K562 (cell line): ENCODE measurements around the gene TBC1D1. TPM values are rescaled to one million over a fixed set of nuclear protein-coding genes. Genes with fewer than 3 reads are reported as not detected.

Experiments used
- ATAC-seq: fragments of 200-7000 bp; cut with Tn5 transposase; 3 replicates; pipeline ENCODE4 v1.9.1; 2020; ENCODE audit warnings: moderate library complexity
- BruUV-seq: library from RNA; stranded (reverse); fragments of 400-500 nt; replicated peaks from 2 replicates; lab custom pipeline; 2021; lab: Mats Ljungman, UMichigan
- CTCF ChIA-PET: fragments of 300-600 bp; formaldehyde crosslinking; extraction: SDS; loops from one replicate; lab custom pipeline; 2021; ENCODE audit warnings: low intra/inter-chr PET ratio; lab: Yijun Ruan, JAX
- POLR2A ChIA-PET: fragments of 300-600, 350-650 bp; sonication (Branson Sonifier 250); formaldehyde crosslinking; extraction: SDS; loops from one replicate; lab custom pipeline; 2021; ENCODE audit warnings: antibody characterized with exemption, inconsistent platforms; lab: Yijun Ruan, JAX
- DNase-seq, 4 experiments: peaks; one replicate each; pipeline versions ENCODE4 v3.0.0 to v3.0.0-alpha.2; 2011 to 2018; ENCODE audit warnings: low spot score in 3 of 4, mixed read lengths in 3 of 4; ENCODE audit errors: extremely low read depth in 1 of 4
- FAIRE-seq: peaks from 2 replicates; lab custom pipeline; 2011; peaks lifted over from hg19 to GRCh38; lab: Jason Lieb, UNC
- H2AFZ ChIP-seq: 2 replicates; pipeline ENCODE4 v1.6.0; 2011; ENCODE audit warnings: low read depth, low read length, control low read depth, inconsistent platforms
- H3K27ac ChIP-seq: fragments of 200-600 bp; 3 replicates; pipeline ENCODE4 v1.8.0; 2011; ENCODE audit warnings: low read depth, mild to moderate bottlenecking, control low read depth, inconsistent platforms, low read length, moderate library complexity, mixed read lengths; ENCODE audit errors: extremely low read depth
- H3K27me3 ChIP-seq, 2 experiments: fragments of 300-600 bp in 1 of 2; 2 replicates in 1 of 2; 3 replicates in 1 of 2; pipeline versions ENCODE4 v1.6.0 to v1.8.0; 2011; ENCODE audit warnings: inconsistent platforms in 2 of 2, low read length in 2 of 2, mild to moderate bottlenecking in 1 of 2, mixed read lengths in 1 of 2, moderate library complexity in 1 of 2; ENCODE audit not compliant: control insufficient read depth in 2 of 2, insufficient read depth in 2 of 2
- H3K36me3 ChIP-seq: fragments of 300-600 bp; 3 replicates; pipeline ENCODE4 v1.8.0; 2011; ENCODE audit warnings: mild to moderate bottlenecking, low read length, inconsistent platforms; ENCODE audit not compliant: control insufficient read depth, insufficient read depth
- H3K4me1 ChIP-seq, 2 experiments: fragments of 200-600 bp in 1 of 2; replicated peaks in 1 of 2; 2 replicates in 1 of 2; 3 replicates in 1 of 2; pipeline versions ENCODE4 v1.5.1 to v1.8.0; 2011; ENCODE audit warnings: inconsistent platforms in 2 of 2, low read length in 2 of 2, mild to moderate bottlenecking in 1 of 2, mixed read lengths in 1 of 2, moderate library complexity in 1 of 2; ENCODE audit not compliant: control insufficient read depth in 2 of 2, insufficient read depth in 2 of 2
- H3K4me2 ChIP-seq: 2 replicates; pipeline ENCODE4 v1.6.1; 2011; ENCODE audit warnings: low read length, control low read depth, inconsistent platforms, mixed read lengths; ENCODE audit not compliant: insufficient read depth
- H3K4me3 ChIP-seq: fragments of 200-600 bp; sonication (generic), shearing (Covaris generic); 2 replicates; pipeline ENCODE4 v1.5.1; 2016; ENCODE audit warnings: control low read depth, inconsistent platforms
- H3K79me2 ChIP-seq: fragments of 200-600 bp; 3 replicates; pipeline ENCODE4 v1.8.0; 2011; ENCODE audit warnings: low read length, inconsistent platforms; ENCODE audit not compliant: control insufficient read depth, insufficient read depth
- H3K9ac ChIP-seq, 2 experiments: 2 replicates each; pipeline versions ENCODE4 v1.6.0 to v1.6.1; 2011; ENCODE audit warnings: low read depth in 2 of 2, low read length in 2 of 2, control low read depth in 1 of 2, inconsistent platforms in 1 of 2, mild to moderate bottlenecking in 1 of 2, mixed read lengths in 1 of 2; ENCODE audit not compliant: insufficient read depth in 1 of 2
- H3K9me1 ChIP-seq: one replicate; pipeline ENCODE4 v1.6.0; 2011; ENCODE audit warnings: inconsistent platforms, mild to moderate bottlenecking, low read length, moderate library complexity; ENCODE audit not compliant: control insufficient read depth, insufficient read depth
- H3K9me3 ChIP-seq: replicated peaks from 2 replicates; pipeline ENCODE4 v1.5.1; 2011; ENCODE audit warnings: low read depth, low read length, inconsistent platforms; ENCODE audit not compliant: control insufficient read depth, insufficient read depth
- H4K20me1 ChIP-seq: replicated peaks from 2 replicates; pipeline ENCODE4 v1.6.1; 2011; ENCODE audit warnings: low read length, inconsistent platforms, mixed read lengths; ENCODE audit not compliant: control insufficient read depth, insufficient read depth
- CEBPB ChIP-seq: fragments of 450-650 bp; IDR thresholded peaks from 2 replicates; pipeline ENCODE4 v1.6.1; 2016; ENCODE audit warnings: missing genetic modification characterization, missing compliant biosample characterization
- GABPB1 ChIP-seq: sonication (generic); formaldehyde crosslinking; IDR thresholded peaks from 2 replicates; pipeline ENCODE4 v1.8.0; 2022; ENCODE audit warnings: mild to moderate bottlenecking, missing genetic modification reagents
- JUN ChIP-seq, 2 experiments: sonication (generic) in 1 of 2; formaldehyde crosslinking in 1 of 2; IDR thresholded peaks; 2 replicates each; pipeline versions ENCODE4 v1.6.1 to v1.8.0; 2012 to 2022; ENCODE audit warnings: borderline replicate concordance in 2 of 2, mild to moderate bottlenecking in 2 of 2, improper control_type of control experiment in 1 of 2, low read depth in 1 of 2, low read length in 1 of 2, missing genetic modification reagents in 1 of 2
- NFIC ChIP-seq: fragments of 450-650 bp; IDR thresholded peaks from 2 replicates; pipeline ENCODE4 v1.6.1; 2017; ENCODE audit warnings: mild to moderate bottlenecking, inconsistent platforms
- ZNF134 ChIP-seq: fragments of 250-450 bp; sonication (Bioruptor Pico); conservative IDR thresholded peaks from 2 replicates; pipeline ENCODE4 v1.4.0; 2020
- WGBS: fragments of 100-300 bp; shearing (Covaris generic); methylation state at CpG from one replicate; pipeline ENCODE4 v1.1.6; 2016; ENCODE audit warnings: low coverage, mixed read lengths; ENCODE audit not compliant: insufficient coverage; ENCODE audit errors: missing lambda C conversion rate; 5-methylcytosine and 5-hydroxymethylcytosine counted together
- in situ Hi-C: fragments of 300-500 bp; cut with MboI; formaldehyde crosslinking; loops from 4 replicates; pipeline ENCODE4 v1.15.0; 2018; ENCODE audit warnings: inconsistent platforms, mixed read lengths
- intact Hi-C: fragments of 100-400 bp; cut with micrococcal nuclease; formaldehyde crosslinking; loops from 2 replicates; pipeline ENCODE4 v1.14.2; 2022
- polyA plus RNA-seq, 8 experiments: library from polyadenylated mRNA; depleted of rRNA in 4 of 8; stranded (reverse) in 5 of 8; unstranded in 3 of 8; fragments of >200 nt; fragmentation: Nextera tagmentation in 2 of 8; fragmentation: Illumina TruSeq in 1 of 8; extraction: Ambion mirVana in 2 of 8; extraction: Trizol in 1 of 8; gene quantifications; 2 replicates each; pipeline versions ENCODE4 v1.2.1 to v1.2.3, GENCODE V29; 2011 to 2014; ENCODE audit warnings: inconsistent platforms in 1 of 8, missing spikeins in 1 of 8
- total RNA-seq, 7 experiments: library from RNA; depleted of rRNA in 6 of 7; stranded (reverse); fragments of >200 nt in 6 of 7; fragmentation: Illumina TruSeq in 2 of 7; extraction: Trizol in 2 of 7; gene quantifications; 2 replicates each; pipeline versions ENCODE4 v1.2.1 to v1.2.3, GENCODE V29; 2011 to 2021; ENCODE audit warnings: low replicate concordance in 1 of 7

TBC1D1 gene
- total and polyA plus RNA-seq, 9 of the 15 experiments (the other 6 are each of a cell fraction or from before 2014, with no cell fraction given), result 0.59 to 14.2 (median 8.8) TPM

GRCh38 chr4:38157592-38157991 is 266.7 kb downstream of the TBC1D1 start:
- peak; percentile 54 for ATAC-seq
- H3K79me2 ChIP-seq, result no peaks in the 10 kb centered on the region
- no peaks in the 10 kb centered on the region for H3K36me3 ChIP-seq
- H2AFZ ChIP-seq, result no peak overlapping the region
- peak; percentile 32 for FAIRE-seq
- ChIA-PET POLR2A (no interaction called here), CTCF (no interaction called here)
- no peaks in the 10 kb centered on the region for H4K20me1 ChIP-seq
- in situ Hi-C loops (no loop called here), intact Hi-C loops (no loop called here)
- H3K4me1 ChIP-seq, result peaks cover 5 to 9% of the 10 kb centered on the region in 2 experiments; a peak in 4 of 5 replicates
- H3K27me3 ChIP-seq, result peaks cover 3 to 13% of the 10 kb centered on the region in 2 experiments; a peak in 2 of 5 replicates
- peak overlapping the region; percentile 36; the same call in 1 of the 2 replicates for H3K4me2 ChIP-seq
- no peaks in the 10 kb centered on the region for H3K9me3 ChIP-seq
- no TSS peak for BruUV-seq
- H3K4me3 ChIP-seq, result no peak overlapping the region
- H3K9me1 ChIP-seq, result no peaks in the 10 kb centered on the region
- 0% methylated on average over 1 of the region's 1 CpG for WGBS
- no peak overlapping the region for H3K27ac ChIP-seq
- no peak overlapping the region for H3K9ac ChIP-seq
- TF ChIP-seq JUN (IDR thresholded peaks at IDR 0.05; ENCODE audit: borderline replicate concordance, low read depth, low read length), result no peak
- TF ChIP-seq JUN (CRISPR knock-in tag; IDR thresholded peaks at IDR 0.05; ENCODE audit: borderline replicate concordance), result no peak
- TF ChIP-seq NFIC, result peak; percentile 38
- TF ChIP-seq GABPB1 (CRISPR knock-in tag), result no peak
- no peak for TF ChIP-seq ZNF134 (CRISPR knock-in tag)
- TF ChIP-seq CEBPB (tag), result peak; percentile 29; the same call in 1 of the 2 replicates
- peak in 1 of 4 experiments; percentile 25 for DNase-seq
